ENCODE measurements around the gene PLA2G10.

GRCh38 chr16:14669776-14670175 is 24.3 kb downstream of the PLA2G10 start:
- TF ChIP-seq USF1 (IDR thresholded peaks at IDR 0.05) (no peak), FOXM1 (IDR thresholded peaks at IDR 0.05; ENCODE audit: borderline replicate concordance, low read depth) (no peak), REST (IDR thresholded peaks at IDR 0.05; ENCODE audit: low read depth) (no peak), TAF1 (IDR thresholded peaks at IDR 0.05; ENCODE audit: low read depth) (no peak), TEAD4 (IDR thresholded peaks at IDR 0.05) (no peak)
